Measurements from ENCODE around the gene FKBP6.
"Not testable (repeated sequence)": the region's sequence is repeated elsewhere in the genome, so short reads cannot be mapped to it uniquely, and the experiment has no call there.

Gene FKBP6

DNA sequence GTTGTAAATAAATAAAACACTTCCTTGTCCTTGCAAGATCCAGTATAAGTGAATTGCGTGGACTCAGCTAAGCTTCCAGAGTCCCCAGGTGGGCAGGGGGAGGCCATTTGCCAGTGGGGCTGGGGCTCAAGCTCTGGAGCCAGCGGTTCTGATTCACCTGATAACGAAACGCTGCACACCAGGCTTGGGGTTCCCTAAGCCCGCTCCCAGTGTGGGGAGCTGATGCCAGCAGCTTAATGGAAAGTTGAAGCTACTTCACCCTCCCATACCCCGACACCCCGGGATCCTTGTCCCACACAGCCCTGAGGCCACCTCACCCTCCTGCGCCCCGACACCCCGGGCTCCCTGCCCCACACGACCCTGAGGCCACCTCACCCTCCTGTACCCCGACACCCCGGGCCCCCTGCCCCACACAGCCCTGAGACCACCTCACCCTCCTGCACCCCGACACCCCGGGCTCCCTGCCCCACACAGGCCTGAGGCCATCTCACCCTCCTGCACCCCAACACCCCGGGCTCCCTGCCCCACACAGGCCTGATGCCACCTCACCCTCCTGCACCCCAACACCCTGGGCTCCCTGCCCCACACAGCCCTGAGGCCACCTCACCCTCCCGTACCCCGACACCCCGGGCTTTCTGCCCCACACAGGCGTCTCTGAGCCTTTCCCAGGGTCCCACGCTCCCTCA lies 30.8 kb downstream of the FKBP6 start:
- no peak for DNase-seq (ENCODE audit: low spot score)

GRCh38 chr7:73359306-73359705 lies 31.3 kb downstream of the FKBP6 start:
- no peak for DNase-seq (ENCODE audit: low spot score)

DNA sequence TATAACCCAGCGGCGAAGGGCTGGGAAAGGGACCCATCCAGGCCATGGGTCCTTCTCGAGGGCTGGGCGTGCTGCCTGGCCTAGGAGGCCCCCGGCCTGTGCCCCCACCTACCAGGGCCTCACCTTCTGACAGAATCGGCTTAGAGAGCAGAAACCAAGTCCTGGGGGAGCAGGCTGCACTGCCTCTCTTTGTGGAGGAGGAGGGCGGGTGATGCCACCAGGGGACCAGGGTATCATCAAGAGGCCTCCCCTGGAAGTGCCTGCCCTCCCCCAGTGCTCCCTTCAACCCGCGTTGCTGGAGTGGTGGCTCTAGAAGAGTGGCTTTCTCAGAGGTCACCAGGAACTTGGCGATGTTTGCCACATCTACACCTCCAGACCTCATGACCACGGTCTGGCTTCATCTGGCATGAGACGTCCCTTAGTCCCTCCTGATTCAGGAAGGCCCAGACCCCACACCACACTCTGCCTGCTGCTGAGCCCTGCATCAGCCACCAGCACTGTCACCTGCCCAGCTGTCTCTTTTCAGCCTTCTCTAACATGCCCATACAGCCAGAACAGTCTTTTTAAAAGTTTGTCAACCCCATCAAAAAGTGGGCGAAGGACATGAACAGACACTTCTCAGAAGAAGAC lies 31.9 kb downstream of the FKBP6 start:
- DNase-seq (ENCODE audit: low spot score) = no peak

DNA sequence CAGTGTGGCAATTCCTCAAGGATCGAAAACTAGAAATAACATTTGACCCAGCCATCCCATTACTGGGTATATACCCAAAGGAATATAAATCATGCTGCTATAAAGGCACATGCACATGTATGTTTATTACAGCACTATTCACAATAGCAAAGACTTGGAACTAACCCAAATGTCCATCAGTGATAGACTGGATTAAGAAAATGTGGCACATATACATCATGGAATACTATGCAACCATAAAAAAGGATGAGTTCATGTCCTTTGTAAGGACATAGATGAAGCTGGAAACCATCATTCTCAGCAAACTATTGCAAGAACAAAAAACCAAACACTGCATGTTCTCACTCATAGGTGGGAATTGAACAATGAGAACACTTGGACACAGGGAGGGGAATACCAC lies 32.6 kb downstream of the FKBP6 start:
- DNase-seq (ENCODE audit: low spot score) = not testable (repeated sequence)

DNA sequence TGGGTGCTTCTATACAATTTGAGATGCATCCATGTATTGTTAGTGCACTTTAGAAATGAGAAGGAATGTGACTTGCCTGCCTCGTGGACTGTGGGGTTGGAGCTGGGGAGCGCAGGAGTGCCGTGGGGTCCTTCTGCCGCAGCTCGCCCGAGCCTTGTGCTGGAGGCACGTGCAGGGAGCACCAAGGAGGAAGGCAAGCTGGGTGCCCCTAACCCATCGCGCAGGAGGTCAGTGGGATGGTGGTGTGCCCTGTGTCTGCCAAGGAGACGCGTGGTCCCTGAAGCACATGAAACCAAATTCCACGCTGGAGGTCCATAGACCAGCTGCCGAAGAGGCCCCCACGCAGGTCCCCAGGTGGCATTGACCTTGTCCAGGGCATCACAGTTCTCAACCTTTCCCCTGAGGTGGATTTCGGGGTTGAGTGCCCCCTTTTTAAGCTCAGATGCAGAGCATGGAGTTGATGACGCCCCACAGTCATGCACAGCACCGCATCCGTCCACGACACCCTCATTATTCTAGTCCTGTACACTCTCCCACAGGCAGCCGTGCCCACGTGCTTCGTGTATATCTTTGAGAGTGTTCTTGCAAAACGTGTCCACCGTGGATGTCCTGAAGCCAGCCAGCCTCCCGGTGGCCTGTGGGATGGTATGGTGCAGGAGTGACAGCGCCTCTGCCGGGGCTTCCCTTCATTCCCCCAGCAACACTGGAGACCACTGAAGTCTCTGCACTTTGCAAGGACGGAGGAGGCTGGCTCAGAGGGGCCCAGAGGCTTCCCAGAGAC lies 35.5 kb downstream of the FKBP6 start:
- DNase-seq (ENCODE audit: low spot score) = no peak

DNA sequence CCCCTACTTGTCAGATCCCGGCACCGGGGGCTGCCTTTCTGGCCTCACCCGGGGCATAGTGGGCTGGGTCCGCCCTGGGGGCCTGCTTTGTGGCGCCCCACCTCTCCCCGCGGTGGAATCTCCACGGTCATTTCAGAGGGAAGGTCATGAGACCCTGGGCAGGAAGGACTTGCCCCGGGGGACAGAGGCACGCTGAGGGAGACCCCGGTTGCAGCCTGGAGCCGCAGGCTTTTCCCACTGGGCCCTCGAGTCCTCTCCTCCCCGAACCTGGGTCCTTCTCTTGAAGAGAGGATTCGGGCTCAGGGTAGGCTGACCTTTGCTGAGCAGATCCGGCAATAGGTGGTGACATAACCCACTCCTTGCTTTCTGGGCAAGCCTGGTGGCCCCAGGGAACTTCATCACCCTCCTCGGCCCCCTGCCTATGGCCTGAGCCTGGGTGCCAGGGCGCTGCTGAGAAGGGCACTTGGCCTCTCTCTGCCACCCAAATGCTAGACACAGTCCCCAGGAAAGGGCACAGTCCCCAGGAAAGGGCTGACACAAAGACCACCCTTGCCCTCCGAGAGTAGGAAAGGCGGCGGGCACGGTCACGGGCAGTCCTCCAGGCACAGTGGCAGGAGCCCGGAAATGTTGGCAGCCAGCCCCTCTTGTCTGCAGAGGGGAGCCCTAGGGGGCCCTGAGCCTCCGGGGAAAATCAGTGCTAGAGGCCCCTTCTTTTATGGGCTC lies 36.2 kb downstream of the FKBP6 start:
- DNase-seq (ENCODE audit: low spot score) = no peak

DNA sequence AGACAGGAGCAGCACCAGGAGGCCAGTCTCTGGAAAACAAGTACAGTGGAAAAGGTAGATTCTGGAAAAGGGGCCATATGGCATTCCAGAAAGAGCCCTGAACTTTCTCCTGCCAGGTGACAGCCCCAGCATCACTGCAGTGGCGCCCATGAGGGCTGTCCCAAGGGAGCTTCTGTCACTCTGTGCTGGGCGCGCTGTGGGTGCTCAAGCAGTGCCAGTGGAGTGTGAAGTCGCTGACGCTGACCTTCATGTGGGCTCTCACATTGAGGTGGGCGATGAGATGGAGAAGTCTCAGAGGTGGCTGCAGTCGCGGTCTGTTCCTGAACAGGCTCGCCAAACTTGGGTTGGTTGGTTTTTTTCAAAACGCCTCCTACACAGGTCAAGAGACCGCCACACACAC lies 38.2 kb downstream of the FKBP6 start:
- no peak for DNase-seq (ENCODE audit: low spot score)

GRCh38 chr7:73366990-73367389 lies 39.0 kb downstream of the FKBP6 start:
- no peak for DNase-seq (ENCODE audit: low spot score)

GRCh38 chr7:73369009-73369408 lies 41.0 kb downstream of the FKBP6 start:
- DNase-seq (ENCODE audit: low spot score) = no peak

DNA sequence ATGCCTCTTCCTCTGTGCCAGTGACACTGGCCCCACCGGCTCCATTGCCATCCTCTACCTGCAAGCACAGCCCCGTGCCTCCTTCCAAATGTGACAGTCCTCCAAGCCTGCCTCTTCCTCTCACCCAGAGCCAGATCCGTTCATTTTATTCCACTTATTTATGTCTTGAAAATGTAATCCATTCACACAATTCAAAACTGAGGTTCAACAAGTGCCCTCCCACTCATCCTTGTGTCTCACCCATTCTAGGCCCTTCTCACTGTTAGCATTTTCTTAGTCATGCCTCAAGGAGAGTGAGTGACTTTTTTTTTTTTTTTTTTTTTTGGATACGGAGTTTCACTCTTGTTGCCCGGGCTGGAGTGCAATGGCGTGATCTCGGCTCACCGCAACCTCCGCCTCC lies 41.7 kb downstream of the FKBP6 start:
- no peak for DNase-seq (ENCODE audit: low spot score)

- no peak for DNase-seq (ENCODE audit: low spot score)
Observed at GRCh38 chr7:73373741-73374140, 45.8 kb downstream of the FKBP6 start.

- not testable (repeated sequence) for DNase-seq (ENCODE audit: low spot score)
Observed at GRCh38 chr7:73376262-73376661, 48.3 kb downstream of the FKBP6 start.

- no peak for DNase-seq (ENCODE audit: low spot score)
Observed at GRCh38 chr7:73376671-73377412, 48.9 kb downstream of the FKBP6 start.

GRCh38 chr7:73377413-73378200 lies 49.6 kb downstream of the FKBP6 start:
- DNase-seq (ENCODE audit: low spot score) = not testable (repeated sequence)

DNA sequence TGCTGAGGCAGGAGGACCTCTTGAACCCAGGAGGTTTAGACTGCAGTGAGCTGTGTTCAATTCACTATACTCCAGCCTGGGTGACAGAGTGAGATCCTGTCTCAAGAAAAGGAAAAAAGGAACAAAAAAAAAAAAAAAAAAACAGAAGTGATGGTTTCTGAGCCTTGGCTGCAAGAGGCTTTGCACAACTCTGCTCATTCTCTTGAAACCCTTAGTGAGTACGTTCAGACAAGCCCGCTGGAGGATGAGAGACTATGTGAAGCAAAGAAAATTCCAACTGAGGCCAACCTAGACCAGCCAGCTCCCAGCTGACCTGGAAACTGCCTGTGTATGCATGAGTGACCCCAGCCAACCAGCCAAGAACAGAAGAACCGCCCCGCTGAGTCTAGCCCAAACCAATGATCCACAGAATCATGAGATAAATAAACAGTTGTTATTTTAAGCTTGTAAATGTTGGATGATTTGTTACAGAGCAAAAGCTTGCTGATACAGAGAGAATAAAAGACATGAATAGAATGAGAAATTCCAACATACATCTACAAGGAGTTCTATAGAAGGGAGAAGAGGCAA lies 55.1 kb downstream of the FKBP6 start:
- DNase-seq (ENCODE audit: low spot score) = no peak

GRCh38 chr7:73387221-73387828 lies 59.4 kb downstream of the FKBP6 start:
- no peak for DNase-seq (ENCODE audit: low spot score)

DNA sequence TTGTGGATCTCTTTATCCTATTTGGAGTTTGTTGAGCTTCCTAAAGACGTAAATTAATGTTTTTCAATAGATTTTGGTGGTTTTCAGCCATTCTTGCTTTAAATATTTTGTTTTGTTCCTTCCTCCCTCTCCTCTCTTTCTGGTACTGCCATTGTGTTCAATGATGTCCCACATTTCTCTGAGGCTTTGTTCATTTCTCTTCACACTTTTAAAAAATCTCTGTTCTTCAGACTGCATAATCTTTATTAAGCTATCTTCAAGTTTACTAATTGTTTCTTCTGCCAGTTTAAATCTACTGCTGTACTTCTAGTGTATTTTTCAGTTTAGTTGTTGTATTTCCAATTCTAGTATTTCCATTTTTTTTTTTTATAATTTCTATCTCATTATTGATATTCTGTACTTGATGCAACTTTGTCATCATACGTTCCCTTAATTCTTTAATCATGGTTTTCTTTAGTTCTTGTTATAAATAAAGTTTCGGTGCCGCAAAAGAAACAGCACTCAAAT lies 60.0 kb downstream of the FKBP6 start:
- no peak for DNase-seq (ENCODE audit: low spot score)

DNA sequence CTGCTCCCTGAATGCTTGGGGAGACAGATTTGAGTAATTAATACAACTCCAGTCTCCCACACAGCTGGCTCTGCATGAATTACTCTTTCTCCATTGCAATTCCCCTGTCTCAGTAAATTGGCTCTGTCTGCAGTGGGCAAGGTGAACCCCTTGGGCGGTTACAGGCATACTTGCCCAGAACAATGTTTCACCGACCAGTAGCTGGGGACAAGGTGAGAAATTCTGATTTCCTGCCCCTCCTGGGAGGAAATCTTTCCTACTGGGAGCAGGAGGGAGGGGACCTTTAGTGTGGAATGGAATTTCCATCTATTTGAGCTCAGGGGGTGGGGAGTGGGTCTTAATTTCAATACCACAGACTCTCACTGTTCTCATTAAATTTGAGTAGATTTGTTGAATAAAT lies 63.4 kb downstream of the FKBP6 start:
- DNase-seq (ENCODE audit: low spot score) = no peak

DNA sequence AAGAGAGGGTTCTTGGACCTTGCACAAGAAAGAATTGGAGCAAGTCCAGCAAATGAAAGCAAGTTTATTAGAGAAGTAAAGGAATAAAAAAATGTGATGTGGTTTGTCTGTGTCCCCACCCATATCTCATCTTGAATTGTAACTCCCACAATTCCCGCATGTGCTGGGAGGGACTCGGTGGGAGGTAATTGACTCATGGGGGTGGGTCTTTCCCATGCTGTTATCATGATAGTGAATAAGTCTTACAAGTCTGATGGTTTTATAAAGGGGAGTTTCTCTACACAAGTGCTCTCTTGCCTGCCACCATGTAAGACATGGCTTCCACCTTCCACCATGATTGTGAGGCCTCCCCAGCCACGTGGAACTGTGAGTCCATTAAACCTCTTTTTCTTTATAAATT lies 66.5 kb downstream of the FKBP6 start:
- DNase-seq (ENCODE audit: low spot score) = no peak

Data from CD4-positive, alpha-beta T cell treated with Interleukin-6 at 100 ng/mL for 8 hours (primary cell).